Occipital lobe (tissue), 2 donors: ENCODE results near the gene NCBP2. TPM values are rescaled to one million over a fixed set of nuclear protein-coding genes. Genes with fewer than 3 reads are reported as not detected.

Source experiments
- DNase-seq: peaks from one replicate; lab custom pipeline; 2025; lab: John Stamatoyannopoulos, UW
- total RNA-seq: library from RNA; depleted of rRNA; stranded (reverse); fragments of >200 nt; gene quantifications from one replicate; pipeline ENCODE4 v1.2.3, GENCODE V29; 2014

NCBP2 gene
- total RNA-seq, 1 donor from 2014 or later, result 80.8 TPM

GRCh38 chr3:196941729-196942225, 551 bp downstream of the NCBP2 start:
- DNase-seq, result no peak

DNA sequence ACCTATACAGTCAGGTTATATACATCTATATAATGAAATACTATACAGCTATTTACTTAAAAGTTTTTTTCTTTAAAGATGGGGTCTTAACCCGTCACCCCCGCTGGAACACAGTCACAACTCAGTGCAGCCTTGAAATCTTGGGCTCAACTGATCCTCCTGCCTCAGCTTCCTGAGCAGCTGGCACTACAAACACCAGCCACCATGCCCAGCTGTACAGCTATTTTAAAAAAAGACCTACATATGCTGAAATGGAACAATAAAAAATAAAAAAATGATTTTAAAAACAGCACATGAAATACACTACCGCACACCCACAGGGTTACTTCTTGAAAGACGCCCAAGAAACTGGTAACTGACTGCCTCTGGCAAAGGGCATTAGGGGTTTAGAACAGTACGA, 3.8 kb downstream of the NCBP2 start:
- no peak for DNase-seq

- no peak for DNase-seq
These were observed 4.2 kb downstream of the NCBP2 start for GRCh38 chr3:196938124-196938523.

GRCh38 chr3:196936288-196936687, 6.0 kb downstream of the NCBP2 start:
- DNase-seq, result no peak

GRCh38 chr3:196932600-196932999, 9.7 kb downstream of the NCBP2 start:
- no peak for DNase-seq

DNA sequence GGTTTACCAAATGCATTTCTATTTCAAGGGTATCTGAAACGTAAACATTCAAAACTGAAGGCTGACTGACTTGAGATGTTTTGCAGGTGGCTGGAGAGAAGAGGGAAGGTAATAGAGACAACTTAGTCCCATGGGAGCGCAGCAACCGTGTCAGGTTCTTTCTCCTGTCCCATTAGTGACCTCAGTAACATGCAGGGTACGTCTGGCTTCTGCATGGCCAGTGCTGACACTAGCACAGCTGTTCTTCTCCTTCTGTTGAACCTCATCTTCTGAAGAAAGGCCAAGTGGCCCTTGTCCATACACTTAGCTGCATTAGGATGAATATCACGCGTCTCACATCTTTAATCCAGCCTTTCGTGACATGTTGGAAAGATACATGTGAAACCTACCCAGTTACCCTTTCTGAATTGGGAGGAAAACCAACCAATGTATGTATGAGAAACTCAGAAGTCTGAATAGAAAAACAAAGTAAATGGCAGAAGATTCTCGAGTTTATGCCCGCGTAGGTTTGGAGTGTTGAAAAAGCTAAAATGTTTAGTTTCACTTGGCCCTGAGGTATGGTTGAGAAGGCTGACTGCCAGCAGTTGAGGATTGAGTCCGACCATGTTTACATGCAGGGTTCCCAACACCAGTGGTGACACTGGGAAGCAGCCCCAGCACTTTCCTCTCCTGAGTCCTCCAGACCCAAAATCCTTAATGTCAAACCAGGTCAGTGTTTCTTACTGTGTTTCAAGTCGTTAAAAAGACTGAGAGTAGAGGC, 10.3 kb downstream of the NCBP2 start:
- DNase-seq, result no peak

GRCh38 chr3:196931157-196931556, 11.2 kb downstream of the NCBP2 start:
- DNase-seq, result no peak

DNA sequence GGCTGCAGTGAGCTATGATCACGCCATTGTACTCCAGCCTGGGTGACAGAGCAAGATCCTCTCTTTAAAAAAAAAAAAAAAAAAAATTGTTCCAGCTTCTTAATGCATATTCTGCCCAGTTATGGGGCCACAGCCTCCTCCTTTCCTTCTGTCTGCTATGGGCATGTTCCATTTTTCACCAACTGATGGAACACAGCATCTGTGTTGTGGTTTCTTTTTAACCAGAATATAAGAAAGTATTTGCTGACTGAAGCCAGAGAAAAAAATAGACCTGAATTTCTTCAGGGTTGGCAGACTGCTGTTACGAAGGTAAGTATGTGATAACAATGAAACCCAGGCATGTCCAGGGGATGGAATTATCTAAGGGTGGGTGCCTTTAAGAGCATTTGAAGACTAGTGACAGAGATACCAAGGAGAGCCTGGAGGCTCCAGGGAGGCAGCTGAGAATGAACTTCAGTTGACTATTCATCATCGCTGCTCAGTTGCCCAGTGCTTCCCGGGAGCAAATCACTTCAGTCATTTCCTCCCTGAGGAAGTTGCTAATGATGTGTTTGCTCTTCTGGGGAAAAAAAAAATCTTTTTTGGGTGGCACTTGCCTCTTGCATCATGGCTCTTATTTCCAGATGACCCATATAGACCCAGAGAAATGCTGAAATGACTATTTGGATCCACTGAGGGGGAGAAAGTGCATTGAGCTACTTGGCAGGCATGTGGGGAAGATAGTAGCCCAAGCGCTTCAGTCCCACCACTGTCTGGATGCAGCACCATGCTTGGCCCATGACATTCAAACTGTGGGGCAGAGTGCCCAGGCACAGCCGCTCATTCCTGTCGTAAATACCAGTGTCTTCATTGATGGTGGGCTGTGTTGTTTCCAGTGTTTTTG, 14.5 kb downstream of the NCBP2 start:
- DNase-seq, result no peak

DNA sequence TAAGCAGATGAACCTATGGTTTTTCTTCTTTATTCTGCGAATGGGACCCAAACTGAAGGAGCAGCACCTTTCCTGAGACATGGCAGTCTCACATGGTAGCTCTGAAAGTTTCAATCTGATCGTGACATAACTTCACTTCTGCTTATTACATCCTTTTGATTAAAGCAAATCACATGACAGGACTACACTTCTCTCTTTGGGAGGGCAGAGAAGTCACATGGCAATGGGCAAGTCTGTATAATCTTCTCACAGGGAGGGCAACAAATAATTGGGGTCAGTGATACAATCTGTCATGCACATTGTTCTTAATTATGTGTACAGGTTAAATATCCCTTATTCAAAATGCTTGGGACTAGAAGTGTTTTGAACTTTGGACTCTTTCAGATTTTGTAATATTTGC, 21.6 kb downstream of the NCBP2 start:
- DNase-seq, result no peak

GRCh38 chr3:196918968-196919367, 23.4 kb downstream of the NCBP2 start:
- DNase-seq, result no peak

DNA sequence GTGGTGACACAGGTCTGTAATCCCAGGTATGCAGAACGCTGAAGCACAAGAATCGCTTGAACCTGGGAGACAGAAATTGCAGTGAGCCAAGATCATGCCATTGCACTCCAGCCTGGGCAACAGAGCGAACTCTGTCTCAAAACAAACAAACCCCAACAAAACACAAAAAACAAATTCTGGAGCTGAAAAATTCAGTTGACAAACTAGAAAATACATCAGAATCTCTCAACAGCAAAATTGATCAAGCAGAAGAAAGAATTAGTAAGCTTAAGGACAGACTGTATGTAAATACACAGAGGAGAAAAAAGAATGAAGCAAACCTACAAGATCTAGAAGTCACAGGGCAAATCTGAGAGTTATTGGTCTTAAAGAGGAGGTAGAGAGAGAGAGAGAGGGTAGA, 25.3 kb downstream of the NCBP2 start:
- no peak for DNase-seq

GRCh38 chr3:196916221-196916620, 26.1 kb downstream of the NCBP2 start:
- no peak for DNase-seq

GRCh38 chr3:196915375-196915774, 27.0 kb downstream of the NCBP2 start:
- DNase-seq, result no peak

- no peak for DNase-seq
These were observed 27.5 kb downstream of the NCBP2 start for GRCh38 chr3:196914866-196915265.

DNA sequence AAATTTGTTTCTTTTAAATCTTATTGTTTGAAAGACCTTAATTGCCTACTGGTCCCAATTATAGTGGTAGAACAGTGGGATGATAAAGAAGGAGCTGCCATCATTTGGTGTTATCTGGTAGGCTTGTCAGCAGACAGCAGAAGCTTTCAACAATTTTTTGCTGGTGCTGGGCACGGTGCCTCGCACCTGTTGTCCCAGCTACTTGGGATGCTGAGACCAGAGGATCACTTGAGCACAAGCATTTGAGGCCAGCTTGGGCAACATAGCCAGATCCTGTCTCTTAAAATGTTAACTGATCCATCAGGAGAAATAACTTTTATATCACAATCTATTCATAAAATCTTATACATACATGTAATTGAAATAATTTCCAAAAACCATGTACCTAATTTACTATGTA, 38.6 kb downstream of the NCBP2 start:
- no peak for DNase-seq

DNA sequence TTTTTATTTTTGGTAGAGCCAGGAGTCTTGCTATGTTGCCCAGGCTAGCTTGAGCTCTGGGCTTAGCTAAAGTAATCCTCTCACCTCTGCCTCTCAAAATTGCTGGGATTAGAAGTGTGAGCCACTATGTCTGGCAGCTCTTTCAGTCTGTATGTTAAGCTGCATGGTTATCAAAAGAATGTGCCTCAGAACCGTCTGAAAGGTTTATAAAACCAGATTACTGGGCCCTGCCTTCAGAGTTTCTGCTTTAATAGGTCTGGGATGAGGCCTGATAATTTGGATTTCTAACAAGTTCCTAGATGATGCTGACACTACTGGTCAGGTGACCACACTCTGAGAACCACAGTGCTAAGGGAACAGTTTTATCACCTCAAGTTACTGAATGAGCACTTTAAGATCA, 40.0 kb downstream of the NCBP2 start:
- DNase-seq, result no peak

DNA sequence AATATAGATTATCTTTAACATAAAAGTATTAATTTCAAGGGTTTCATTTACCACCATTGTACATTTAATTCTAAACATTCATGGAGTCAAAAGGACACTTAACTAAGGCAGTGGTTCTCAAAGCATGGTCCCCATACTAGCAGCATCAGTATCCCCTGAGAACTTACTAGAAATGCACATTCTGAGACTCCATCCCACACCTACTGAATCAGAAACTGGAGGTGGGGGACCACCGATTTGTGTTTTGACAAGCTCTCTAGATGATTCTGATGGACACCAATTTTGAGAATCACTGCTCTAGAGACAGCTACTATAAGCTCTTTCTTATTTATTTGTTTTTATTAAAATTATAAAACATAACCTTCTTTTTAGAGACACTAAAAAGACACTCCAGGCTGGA, 40.6 kb downstream of the NCBP2 start:
- no peak for DNase-seq

DNA sequence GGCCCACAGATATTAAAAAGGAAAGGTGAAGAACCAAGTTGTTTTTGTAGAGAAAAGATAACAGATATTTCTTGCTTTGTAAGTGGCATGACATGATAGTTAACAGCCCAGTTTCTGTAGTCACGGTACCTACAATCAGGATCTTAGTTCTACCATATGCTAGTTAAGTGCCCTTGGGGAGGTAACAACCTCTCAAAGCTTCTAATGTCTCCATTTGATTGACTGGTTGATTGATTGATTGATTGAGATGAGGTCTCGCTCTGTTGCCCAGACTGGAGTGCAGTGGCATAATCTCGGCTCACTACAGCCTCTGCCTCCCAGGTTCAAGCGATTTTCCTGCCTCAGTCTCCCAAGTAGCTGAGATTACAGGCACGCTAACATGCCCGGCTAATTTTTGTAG, 46.1 kb downstream of the NCBP2 start:
- no peak for DNase-seq

- no peak for DNase-seq
These were observed 47.6 kb downstream of the NCBP2 start for GRCh38 chr3:196894557-196895295.

- DNase-seq, result no peak
These were observed 52.3 kb downstream of the NCBP2 start for GRCh38 chr3:196889844-196890708.

DNA sequence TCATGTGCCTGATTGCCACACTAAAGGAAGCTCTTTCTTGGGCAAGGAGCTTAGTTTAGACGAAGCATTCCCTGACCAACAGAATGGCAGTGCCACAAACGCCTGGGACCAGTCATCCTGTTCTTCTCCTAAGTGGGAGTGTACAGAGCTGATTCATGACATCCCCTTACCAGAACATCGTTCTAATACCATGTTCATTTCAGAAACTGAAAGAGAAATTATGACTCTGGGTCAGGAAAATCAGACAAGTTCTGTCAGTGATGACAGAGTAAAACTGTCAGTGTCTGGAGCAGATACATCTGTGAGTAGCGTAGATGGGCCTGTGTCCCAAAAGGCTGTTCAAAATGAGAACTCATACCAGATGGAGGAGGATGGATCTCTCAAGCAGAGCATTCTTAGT, 56.2 kb downstream of the NCBP2 start:
- DNase-seq, result no peak
